Stimulated activated CD8-positive, alpha-beta memory T cell treated with anti-CD3 and anti-CD28 coated beads, Interleukin-15, amount 100 ng/mL, for 24 hours (primary cell): ENCODE results near the gene CCDC137.

Experiments used
- DNase-seq: peaks from one replicate; pipeline ENCODE4 v3.0.0-alpha.2; 2020; ENCODE audit warnings: low read depth

Gene CCDC137

GRCh38 chr17:81682565-81683207 lies 16.1 kb downstream of the CCDC137 start:
- no peak for DNase-seq

- DNase-seq, result no peak
Measured at GRCh38 chr17:81683208-81683583, 16.7 kb downstream of the CCDC137 start.

GRCh38 chr17:81683584-81684441 lies 17.3 kb downstream of the CCDC137 start, which contains the start of the genes ARL16 and HGS:
TSS of gene ARL16 (minus strand) at chr17:81683797. CDS start at chr17:81683753, 44 bp downstream.
TSS of gene HGS (plus strand) at chr17:81684011. CDS start at chr17:81684067, 56 bp downstream.
- DNase-seq, result peak; percentile 94

GRCh38 chr17:81684442-81684911 lies 17.9 kb downstream of the CCDC137 start:
- no peak for DNase-seq

GRCh38 chr17:81685108-81685507 lies 18.6 kb downstream of the CCDC137 start:
- DNase-seq, result no peak

- DNase-seq, result no peak
Measured at GRCh38 chr17:81686614-81687013, 20.1 kb downstream of the CCDC137 start.

GRCh38 chr17:81687770-81688541 lies 21.4 kb downstream of the CCDC137 start:
- no peak for DNase-seq

- no peak for DNase-seq
Measured at GRCh38 chr17:81688616-81689015, 22.1 kb downstream of the CCDC137 start.

GRCh38 chr17:81690066-81690465 lies 23.5 kb downstream of the CCDC137 start:
- no peak for DNase-seq

GRCh38 chr17:81690549-81690948 lies 24.0 kb downstream of the CCDC137 start:
- no peak for DNase-seq

GRCh38 chr17:81691196-81691595 lies 24.7 kb downstream of the CCDC137 start:
- DNase-seq, result no peak

GRCh38 chr17:81691608-81692007 lies 25.1 kb downstream of the CCDC137 start:
- no peak for DNase-seq

- no peak for DNase-seq
Measured at GRCh38 chr17:81693509-81694210, 27.1 kb downstream of the CCDC137 start.

GRCh38 chr17:81694810-81695209 lies 28.3 kb downstream of the CCDC137 start:
- no peak for DNase-seq

GRCh38 chr17:81695211-81695610 lies 28.7 kb downstream of the CCDC137 start:
- DNase-seq, result no peak

GRCh38 chr17:81695801-81696200 lies 29.3 kb downstream of the CCDC137 start:
- no peak for DNase-seq

- DNase-seq, result no peak
Measured at GRCh38 chr17:81696218-81696941, 29.8 kb downstream of the CCDC137 start.

GRCh38 chr17:81697261-81698044 lies 30.9 kb downstream of the CCDC137 start:
- DNase-seq, result no peak

- no peak for DNase-seq
Measured at GRCh38 chr17:81700353-81701287, 34.1 kb downstream of the CCDC137 start.
